HG03469 (cell line): Measurements from ENCODE around the gene PDZD2.
"Not testable (repeated sequence)": the region's sequence is repeated elsewhere in the genome, so short reads cannot be mapped to it uniquely, and the experiment has no call there.

ENCODE experiments used
- ATAC-seq: cut with Tn5 transposase; IDR thresholded peaks from one replicate; pipeline ENCODE4 v1.9.1; 2021; ENCODE audit warnings: mild to moderate bottlenecking, moderate library complexity, moderate number of reproducible peaks; ENCODE audit not compliant: unreplicated experiment

The PDZD2 gene

GRCh38 chr5:31995006-31995405 is 356.1 kb downstream of the PDZD2 start:
- ATAC-seq = peak; percentile 63

GRCh38 chr5:31995714-31996113 is 356.8 kb downstream of the PDZD2 start:
- no peak for ATAC-seq

GRCh38 chr5:31996909-31997308 is 358.0 kb downstream of the PDZD2 start:
- ATAC-seq = no peak

DNA sequence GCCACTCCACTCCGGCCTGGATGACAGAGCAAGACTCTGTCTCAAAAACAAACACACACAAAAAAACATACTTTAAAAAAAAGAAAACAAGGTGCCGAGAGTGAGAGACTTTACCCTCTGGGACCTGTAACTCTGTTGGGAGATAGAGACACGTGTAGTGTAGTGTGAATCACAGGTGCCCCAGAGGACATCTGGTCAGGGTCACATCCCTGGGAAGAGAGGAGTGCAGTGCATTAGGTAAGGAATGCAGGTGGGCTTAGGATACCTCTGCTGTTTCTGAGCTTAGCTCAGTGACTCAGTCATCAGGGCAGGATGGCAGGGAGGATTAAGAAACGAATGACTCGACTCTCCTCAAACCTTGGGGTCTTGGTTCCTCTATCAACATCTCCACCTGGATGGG is 360.5 kb downstream of the PDZD2 start:
- ATAC-seq = no peak

GRCh38 chr5:32000731-32001130 is 361.8 kb downstream of the PDZD2 start:
- ATAC-seq = no peak

DNA sequence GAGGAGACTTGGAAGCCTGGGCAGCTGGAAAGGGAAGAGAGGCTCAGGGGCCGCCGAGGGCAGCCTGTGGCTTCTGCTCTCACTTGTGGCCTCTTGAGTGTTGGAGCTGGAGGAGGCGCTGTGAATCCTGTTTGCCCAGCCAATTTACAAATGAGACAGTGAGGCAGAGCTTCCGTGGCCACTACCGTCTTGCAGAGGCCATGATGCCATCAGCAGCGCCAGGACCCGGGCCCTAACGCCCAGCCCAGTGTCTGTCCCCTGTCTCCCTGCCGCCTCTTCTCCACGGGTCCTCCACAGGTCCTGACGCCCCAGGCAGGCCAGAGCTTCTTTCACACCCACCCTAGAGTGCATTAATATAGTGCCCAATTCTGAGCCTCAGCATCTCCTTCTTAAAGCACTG is 362.4 kb downstream of the PDZD2 start:
- ATAC-seq = no peak

- ATAC-seq = no peak
Measured at GRCh38 chr5:32001707-32002106, 362.8 kb downstream of the PDZD2 start.

GRCh38 chr5:32002755-32003154 is 363.8 kb downstream of the PDZD2 start:
- ATAC-seq = no peak

GRCh38 chr5:32003981-32004380 is 365.1 kb downstream of the PDZD2 start:
- no peak for ATAC-seq

GRCh38 chr5:32004404-32004803 is 365.5 kb downstream of the PDZD2 start:
- peak; percentile 51 for ATAC-seq

DNA sequence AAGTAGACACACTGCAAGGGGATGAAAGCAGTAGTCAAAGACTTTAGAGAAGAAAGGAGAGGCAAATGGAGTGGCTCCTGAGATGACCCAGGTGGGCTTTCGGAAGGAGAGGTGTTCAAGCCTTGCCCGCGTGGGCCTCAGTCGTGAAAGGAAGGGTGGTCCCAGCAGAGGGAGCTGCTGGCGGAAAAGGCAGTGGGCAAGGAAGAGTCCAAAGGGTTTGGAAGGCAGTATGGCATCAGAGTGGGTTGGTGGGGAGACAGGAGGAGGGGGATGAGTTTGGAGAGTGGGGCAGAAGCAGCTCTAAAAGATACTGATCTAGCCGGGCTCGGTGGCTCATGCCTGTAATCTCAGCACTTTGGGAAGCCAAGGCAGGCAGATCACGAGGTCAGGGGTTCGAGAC is 369.8 kb downstream of the PDZD2 start:
- no peak for ATAC-seq

- ATAC-seq = no peak
Measured at GRCh38 chr5:32013658-32014057, 374.7 kb downstream of the PDZD2 start.

GRCh38 chr5:32014096-32014745 is 375.3 kb downstream of the PDZD2 start:
- ATAC-seq = no peak

- not testable (repeated sequence) for ATAC-seq
Measured at GRCh38 chr5:32015262-32015661, 376.3 kb downstream of the PDZD2 start.

DNA sequence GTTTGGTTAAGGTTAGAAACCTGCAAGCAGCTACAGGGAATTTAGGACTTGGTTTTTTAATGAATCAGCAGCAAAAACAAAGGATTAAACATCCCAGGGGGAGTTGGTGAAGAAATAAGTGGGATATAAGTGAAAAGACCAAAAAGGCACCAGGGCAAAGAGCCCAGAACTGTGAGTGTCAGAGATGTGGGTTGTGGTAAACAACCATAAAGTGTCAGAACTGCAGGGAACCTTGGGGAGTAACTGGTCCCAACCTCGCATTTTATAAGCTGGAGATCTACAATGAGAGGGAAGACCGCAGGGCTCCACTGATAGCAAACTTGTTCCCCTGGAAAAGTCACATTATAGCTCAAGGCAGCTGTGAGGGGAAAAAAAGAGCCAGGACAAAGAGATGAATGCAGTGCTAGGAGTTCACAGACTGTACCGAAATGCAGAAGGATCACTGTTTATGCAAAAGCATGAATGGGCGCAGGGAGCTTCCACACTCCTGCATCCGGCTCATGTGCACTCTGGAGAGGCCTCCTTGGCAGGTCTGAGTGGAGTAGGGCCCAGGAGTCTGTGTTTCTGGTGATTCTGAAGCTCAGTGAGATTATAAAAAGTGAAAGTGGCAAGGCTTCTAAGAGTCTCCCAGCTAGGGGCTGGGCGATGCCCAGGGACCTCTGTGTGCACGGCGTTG is 378.9 kb downstream of the PDZD2 start:
- no peak for ATAC-seq

DNA sequence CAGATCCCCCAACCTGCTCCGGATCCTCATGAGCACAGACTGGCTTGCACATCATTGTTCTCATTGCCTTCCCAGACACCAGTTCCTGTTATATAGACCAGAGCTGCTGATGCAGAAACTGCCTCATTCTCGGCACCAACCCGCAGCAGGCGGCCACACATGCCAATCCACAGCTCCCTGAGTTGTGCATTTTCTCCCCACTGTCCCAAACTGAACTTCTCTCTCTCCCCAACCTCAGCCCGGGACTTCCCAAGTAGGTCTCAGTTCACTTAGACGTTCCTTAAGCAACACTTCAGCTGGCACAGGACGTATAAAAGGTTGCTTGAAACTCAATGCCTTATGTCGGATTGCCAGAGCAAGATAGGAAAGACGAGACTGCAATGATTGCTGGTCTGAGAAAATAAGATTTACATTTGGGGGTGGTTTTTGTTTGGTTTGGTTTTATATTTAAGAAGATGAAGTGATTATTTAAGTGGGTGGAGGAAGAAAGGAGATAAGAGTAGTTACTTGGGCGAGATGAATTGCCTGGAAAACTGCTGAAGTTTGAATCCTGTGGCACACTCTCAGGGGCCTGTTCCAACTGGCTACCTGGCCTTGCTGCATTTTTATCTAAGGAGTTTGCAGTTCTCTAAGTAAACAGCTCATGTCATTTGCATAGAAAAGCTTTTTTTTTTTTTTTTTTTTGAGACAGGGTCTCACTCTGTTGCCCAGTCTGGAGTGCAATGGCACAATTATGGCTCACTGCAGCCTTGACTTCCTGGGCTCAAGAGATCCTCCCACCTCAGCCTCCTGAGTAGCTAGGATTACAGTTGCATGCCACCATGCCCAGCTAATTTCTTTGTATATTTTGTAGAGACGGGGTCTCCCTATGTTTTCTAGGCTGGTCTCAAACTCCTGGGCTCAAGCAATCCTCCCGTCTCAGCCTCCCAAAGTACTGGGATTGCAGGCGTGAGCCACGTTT is 379.8 kb downstream of the PDZD2 start:
- no peak for ATAC-seq

DNA sequence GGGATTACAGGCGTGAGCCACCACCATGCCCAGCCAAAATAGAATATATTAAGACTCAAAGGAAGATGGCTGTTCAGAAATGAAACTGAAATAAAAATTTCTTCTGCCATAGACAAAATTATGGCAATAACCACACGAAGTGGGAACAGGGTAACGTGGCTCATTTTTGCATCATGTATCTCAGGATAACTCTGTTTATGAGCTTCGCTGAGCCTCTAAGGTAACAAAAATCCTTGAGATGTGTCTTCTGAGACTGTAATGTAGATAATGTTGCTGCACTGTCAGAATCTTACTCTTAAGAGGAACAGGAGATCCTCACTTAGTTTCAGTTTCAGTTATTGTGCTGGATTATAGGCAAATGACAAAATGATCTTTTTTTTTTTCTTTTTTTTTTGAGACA is 381.3 kb downstream of the PDZD2 start:
- peak; percentile 88 for ATAC-seq

GRCh38 chr5:32020946-32021345 is 382.0 kb downstream of the PDZD2 start:
- ATAC-seq = no peak

GRCh38 chr5:32021771-32022170 is 382.8 kb downstream of the PDZD2 start:
- no peak for ATAC-seq

DNA sequence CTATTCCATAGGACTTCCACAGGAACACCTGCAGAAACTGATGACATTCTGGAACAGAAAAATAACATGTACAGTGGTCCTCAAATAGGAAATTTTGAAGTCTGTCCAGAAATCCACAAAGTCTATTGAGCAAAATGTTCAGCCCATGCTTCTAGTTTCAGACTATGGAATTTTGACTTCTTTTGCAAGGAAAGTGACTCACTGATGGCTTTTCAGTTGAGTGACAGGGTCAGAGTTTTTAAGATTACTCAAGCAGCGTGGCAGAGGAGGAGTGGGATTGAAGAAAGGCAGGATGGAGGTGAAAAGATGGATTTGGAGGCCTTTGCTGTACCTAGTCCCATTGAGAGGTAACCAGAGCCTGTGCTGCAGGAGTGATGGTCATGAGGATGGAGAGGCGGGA is 383.7 kb downstream of the PDZD2 start:
- ATAC-seq = no peak

DNA sequence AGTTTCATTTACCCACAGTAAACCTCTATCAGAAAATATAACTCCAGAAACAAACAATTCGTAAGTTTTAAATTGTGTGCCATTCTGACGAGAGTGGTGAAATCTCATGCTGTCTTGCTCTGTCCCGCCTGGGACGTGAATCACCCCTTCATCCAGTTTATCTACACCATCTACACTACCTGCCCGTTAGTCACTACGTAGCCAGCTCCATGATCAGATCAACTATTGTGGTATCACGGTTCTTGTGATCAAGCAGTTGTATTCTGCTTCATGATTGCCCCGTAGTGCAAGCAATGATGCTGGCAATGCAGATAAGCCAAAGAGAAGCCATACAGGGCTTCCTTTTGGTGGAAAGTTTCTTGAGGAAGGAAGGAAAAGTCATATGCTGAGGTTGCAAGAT is 384.9 kb downstream of the PDZD2 start:
- no peak for ATAC-seq

GRCh38 chr5:32024751-32025150 is 385.8 kb downstream of the PDZD2 start:
- no peak for ATAC-seq
